Measurements from ENCODE around the gene TFCP2L1.
"Not testable (repeated sequence)": the region's sequence is repeated elsewhere in the genome, so short reads cannot be mapped to it uniquely, and the experiment has no call there.

The TFCP2L1 gene, protein sequence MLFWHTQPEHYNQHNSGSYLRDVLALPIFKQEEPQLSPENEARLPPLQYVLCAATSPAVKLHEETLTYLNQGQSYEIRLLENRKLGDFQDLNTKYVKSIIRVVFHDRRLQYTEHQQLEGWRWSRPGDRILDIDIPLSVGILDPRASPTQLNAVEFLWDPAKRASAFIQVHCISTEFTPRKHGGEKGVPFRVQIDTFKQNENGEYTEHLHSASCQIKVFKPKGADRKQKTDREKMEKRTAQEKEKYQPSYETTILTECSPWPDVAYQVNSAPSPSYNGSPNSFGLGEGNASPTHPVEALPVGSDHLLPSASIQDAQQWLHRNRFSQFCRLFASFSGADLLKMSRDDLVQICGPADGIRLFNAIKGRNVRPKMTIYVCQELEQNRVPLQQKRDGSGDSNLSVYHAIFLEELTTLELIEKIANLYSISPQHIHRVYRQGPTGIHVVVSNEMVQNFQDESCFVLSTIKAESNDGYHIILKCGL

DNA sequence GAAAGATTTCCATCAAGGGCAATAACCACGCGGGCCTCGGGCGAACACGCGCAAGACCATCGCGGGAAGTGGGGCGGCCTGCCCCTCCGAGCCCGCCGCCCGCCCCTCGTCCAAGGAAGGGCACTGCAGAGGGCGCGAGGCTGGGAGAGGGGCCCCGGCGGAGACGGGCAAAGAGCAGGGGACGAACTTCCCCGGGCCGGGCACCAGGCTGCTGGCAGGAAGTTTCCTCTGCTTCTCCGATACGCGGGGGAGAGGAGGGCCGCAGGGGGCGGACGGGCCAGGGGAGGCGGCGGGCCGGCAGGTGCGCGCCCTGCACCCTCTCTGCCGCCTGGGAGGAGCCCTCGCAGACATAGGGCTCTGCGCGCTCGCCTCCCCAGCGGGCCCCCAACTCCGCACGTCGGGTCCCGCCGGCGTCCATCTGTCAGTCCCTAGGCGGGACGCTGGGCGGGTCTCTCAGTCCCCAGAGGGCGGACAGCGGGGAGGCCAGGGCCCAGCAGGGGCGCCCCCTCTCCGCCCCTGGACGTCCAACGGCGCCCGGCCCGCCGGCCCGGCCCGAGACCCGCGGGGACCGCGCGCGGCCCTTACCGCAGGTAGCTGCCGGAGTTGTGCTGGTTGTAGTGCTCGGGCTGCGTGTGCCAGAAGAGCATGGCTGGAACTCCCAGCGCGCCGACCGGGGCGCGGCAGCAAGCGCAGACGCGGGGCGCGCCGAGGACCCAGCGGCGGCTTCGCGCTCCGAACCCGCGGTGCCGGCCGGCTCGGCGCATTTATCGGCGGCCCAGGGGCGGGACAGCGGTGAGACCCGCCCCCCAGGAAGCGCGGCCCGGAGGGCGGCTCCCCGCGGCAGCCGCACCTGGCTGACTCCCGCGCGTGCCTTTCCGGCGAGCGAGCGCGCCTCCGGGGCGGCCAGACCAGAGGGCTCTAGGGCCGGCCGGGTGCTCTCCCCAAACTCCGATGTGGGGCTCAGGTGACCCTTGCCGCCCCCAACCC, at the start of gene TFCP2L1:
Gene TFCP2L1, minus strand, starts transcription at position 740 of the 987 bp plus-strand sequence. Its CDS starts 93 bp downstream, at position 647.
- no peak for DNase-seq (ENCODE audit: low spot score)

DNA sequence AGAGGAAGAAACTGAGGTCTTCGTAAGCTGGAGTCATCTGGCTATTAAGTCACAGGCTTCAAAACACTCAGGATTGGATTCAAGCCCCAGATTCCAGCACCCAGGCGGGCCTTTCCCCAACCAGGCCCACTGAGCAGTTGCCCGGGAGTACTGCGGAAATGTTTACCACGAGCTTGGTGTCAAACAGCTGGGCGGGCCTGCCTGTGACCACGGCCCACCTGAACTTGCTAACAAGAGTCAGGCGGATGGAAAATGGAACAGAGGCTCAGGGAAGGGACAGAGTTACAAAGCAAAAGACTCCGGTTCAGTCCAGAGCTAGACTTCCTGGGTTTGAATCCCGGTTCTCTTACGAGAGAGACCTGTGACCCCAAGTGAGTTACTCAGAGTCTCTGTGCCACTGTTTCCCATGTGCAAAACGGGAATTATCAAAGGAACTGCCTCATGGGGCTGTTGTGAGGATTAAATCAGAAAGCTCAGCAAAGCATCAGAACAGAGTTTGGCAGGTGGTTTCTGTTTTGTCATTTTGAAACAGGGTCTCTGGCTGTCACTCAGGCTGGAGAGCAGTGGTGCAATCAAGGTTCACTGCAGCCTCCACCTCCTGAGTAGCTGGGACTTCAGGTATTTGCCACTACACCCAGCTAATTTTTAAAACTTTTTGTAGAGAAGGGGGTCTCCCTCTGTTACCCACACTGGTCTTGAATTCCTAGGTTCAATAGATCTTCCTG, 49.0 kb upstream of the TFCP2L1 start:
- DNase-seq (ENCODE audit: low spot score): peak; percentile 12

DNA sequence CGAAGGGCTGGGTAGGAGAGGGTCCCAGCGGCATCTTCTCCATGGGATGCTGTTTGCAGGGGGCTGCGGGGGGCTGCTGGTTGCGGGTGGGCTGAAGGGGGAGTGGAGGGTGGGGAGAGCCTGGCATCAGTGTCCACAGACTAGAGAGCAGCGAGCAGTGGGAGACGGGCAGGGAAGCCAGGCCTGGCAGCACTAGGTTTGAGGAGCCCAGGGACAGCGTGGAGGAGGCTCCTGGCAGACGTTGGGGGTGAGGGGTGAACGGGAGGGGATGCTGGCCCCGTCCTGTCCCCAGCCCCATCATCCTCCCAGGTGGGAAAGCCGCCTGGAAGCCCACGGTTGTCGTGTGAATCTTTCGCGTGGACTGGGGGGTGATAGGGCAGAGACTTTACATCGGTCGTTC, 48.2 kb upstream of the TFCP2L1 start:
- no peak for DNase-seq (ENCODE audit: low spot score)

DNA sequence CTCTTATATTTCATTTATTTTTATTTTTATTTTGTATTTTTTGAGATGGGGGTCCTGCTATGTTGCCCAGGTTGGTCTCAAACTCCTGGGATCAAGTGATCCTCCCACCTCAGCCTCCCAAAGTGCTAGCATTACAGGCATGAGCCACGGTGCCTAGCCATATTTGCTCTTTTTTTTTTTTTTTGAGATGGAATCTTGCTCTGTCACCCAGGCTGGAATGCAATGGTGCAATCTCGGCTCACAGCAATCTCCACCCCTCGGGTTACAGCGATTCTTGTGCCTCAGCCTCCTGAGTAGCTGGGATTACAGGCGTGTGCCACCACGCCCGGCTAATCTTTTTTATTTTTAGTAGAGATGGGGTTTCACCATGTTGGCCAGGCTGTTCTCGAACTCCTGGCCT, 46.3 kb upstream of the TFCP2L1 start:
- not testable (repeated sequence) for DNase-seq (ENCODE audit: low spot score)

DNA sequence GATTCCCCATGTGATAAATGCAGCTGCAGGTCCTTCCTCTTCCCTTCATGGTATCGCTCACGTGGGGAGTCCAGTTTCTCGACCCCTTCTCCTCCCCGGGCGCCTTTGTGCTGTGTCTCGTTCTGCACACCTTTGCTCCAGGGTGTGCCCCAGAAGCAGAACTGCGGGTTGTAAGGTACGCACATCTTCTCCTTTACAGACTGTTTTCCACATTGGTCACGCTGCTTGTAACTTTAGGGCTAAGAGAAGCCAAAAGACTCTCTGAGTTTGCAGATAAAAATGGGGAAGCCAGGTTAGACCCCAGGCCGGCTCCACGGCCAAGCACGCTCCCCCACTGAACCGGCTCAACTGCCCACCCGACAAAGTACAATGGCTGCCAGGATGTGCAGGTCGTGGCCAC, 45.9 kb upstream of the TFCP2L1 start:
- DNase-seq (ENCODE audit: low spot score): no peak

DNA sequence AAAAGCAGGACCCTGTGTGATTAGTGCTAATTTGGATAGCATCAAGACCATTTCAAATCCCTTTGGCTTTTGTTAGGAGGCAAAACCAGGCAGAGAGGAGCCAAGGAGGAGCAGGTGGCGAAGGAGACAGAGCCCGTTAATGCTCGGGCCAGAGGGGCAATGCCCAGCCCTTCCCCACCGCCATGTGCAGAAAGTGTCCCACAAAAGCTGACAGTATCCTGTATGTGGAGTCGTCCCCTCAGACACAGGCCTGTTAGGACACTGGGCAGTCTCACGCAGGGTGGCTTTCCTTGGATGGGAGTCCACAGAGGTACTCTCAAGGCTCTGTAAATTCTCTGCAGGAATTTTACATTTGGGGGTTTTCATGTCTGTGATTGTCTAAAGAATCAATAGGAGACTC, 44.8 kb upstream of the TFCP2L1 start:
- no peak for DNase-seq (ENCODE audit: low spot score)

DNA sequence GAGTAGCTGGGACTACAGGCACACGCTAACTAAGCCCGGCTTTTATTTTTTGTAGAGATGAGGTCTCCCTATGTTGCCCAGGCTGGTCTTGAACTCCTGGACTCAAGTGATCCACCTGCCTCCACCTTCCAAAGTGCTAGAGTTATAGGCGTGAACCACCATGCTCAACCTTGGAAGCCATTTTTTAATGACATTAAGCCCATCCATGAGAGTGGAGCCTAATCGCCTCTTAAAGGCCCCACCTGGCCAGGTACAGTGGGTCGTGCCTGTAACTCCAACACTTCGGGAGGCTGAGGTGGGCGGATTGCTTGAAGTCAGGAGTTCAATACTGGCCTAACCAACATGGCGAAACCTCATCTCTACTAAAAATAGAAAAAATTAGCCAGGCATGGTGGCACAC, 41.6 kb upstream of the TFCP2L1 start:
- no peak for DNase-seq (ENCODE audit: low spot score)

DNA sequence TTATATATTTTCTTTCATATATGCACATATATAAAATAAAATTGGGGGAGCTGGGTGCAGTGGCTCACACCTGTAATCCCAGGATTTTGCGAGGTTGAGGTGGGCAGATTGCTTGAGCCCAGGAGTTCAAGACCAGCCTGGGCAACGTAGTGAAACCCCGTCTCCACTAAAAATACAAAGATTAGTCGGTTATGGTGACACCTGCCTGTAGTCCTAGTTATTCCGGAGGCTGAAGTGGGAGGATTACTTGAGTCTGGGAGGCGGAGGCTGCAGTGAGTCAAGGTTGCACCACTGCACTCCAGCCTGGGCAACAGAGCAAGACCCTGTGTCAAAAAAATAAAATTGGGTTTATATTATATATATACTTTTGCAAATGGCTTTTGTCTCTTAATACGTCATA, 39.6 kb upstream of the TFCP2L1 start:
- DNase-seq (ENCODE audit: low spot score): no peak

DNA sequence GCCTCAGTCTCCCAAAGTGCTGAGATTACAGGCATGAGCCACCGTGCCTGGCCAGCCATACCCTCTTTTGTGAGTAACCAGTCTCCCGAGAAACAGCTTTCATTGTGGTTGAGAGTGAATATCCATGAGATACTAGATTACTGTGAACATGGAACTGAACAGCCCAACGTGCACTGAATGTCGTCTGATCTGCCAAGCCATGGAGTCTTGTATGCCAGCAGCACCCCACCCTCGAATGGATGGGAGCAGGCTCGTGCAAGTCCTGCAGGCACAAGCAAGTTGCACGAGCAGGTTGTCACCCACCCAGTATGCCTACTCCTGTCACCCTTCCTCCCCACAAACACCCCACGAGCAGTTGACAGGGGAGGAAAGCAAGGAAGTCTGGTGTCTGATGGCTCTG, 36.5 kb upstream of the TFCP2L1 start:
- DNase-seq (ENCODE audit: low spot score): no peak

DNA sequence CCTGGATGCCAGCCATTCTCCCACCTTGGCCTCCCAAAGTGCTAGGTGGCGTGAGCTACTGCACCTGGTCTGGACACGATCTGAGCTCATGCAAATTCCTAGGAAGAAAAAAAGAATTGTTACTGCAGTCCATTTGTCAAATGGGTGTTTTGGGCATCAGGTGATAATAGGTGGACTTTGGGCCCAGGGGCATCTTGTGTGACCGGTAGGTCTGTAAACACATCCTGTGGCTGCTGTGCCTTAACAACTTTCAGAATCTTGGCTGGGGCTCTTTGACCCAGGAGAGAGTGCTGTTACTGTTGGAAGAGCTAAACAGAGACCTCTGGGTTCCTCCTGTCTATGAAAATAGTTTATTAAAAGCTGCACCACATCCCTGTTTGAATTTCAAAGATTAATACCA, 34.9 kb upstream of the TFCP2L1 start:
- no peak for DNase-seq (ENCODE audit: low spot score)

DNA sequence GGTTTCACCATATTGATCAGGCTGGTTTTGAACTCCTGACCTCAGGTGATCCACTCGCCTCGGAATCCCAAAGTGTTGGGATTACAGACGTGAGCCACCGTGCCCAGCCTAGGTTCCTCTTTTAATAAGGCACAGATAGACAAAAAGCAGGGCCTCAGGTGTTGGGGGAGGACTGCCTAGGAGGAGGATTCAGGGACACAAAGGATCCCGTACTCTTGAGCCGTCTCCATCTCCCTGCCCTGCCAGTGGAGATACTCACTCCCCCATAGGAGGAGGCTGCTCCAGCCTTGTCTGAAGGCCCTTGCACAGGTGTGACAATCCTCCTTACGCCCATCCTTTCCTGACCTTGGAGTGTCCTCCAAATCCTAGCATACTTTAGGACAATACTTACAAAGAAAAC, 32.0 kb upstream of the TFCP2L1 start:
- DNase-seq (ENCODE audit: low spot score): no peak

DNA sequence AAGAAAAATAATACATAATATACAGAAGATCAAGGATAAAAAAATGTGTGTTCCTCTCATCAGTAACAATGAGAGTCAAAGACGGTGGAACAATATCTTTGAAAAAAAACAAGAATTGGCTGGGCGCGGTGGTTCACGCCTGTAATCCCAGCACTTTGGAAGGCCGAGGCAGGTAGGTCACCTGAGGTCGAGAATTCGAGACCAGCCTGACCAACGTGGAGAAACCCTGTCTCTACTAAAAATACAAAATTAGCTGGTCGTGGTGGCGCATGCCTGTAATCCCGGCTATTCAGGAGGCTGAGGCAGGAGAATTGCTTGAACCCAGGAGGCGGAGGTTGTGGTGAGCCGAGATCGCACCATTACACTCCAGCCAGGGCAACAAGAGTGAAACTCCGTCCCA, 28.7 kb upstream of the TFCP2L1 start:
- DNase-seq (ENCODE audit: low spot score): not testable (repeated sequence)

DNA sequence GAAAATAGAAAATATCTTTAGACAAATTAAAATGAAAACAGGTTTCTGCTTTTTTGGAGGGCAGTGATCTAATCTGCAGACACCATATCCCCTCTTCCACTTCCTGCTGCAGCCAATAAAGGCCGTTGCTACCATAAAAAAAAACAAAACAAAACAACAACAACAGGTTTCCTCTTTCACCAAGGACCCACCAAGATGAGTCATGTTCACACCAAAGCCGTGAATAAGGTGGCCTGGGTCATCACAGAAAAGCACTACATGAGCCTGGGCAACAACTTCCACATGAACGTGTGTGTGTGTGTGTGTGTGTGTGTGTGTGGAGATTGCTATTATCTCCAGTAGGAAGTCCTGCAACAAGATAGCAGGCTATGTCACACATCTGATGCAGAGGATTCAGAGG, 24.8 kb upstream of the TFCP2L1 start:
- peak; percentile 32 for DNase-seq (ENCODE audit: low spot score)

DNA sequence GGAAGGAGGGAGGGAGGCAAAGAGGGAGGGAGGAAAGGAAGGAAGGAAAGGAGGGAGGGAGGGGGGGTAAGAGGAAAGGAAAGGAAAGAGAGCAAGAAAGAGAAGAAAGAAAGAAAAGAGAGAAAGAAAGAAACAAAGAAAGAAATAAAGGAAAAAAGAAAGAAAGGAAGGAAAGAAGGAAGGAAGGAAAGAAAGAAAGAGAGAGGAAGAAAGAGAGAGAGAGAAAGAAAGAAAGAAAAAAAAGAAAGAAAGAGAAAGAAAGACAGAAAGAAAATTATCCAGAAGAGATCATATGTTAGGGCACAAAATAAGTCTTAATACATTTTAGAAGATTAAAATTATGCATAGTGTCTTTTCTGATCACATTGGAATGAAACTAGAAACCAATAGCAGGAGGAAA, 24.3 kb upstream of the TFCP2L1 start:
- no peak for DNase-seq (ENCODE audit: low spot score)

DNA sequence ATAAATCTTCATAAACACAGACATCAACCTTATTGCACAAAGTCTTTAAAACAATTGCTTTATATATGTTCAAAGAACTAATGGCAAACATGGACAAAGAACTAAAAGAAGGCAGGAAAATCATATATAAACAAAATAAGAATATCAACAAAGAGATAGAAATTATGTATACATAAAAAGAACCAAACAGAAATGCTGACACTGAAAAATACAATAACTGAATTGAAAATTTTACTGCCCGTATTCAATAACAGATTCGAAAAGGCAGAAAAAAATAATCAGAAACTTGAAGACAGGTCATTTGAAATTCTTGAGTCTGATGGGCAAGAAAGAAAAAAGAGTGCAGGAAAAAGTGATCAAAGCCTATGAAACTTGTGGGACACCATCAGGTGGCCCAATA, 22.0 kb upstream of the TFCP2L1 start:
- no peak for DNase-seq (ENCODE audit: low spot score)

DNA sequence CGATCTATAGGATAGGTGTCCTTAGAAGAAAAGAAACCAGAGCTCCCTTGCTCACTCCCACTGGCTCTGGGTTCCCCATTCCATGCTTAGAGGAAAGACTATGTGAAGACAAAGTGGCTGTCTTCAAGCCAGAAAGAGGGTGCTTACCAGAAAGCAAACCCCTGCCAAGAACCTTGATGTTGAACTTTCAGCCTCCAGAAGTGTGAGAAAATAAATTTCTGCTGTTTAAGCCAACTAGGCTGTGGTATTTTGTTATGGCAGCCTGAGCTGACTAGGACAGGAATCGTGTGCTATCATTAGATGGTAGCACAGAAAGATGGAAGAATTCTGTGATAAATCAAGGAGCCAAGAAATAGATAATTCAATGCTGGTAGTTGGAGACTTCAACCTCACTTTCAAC, 19.9 kb upstream of the TFCP2L1 start:
- DNase-seq (ENCODE audit: low spot score): no peak

DNA sequence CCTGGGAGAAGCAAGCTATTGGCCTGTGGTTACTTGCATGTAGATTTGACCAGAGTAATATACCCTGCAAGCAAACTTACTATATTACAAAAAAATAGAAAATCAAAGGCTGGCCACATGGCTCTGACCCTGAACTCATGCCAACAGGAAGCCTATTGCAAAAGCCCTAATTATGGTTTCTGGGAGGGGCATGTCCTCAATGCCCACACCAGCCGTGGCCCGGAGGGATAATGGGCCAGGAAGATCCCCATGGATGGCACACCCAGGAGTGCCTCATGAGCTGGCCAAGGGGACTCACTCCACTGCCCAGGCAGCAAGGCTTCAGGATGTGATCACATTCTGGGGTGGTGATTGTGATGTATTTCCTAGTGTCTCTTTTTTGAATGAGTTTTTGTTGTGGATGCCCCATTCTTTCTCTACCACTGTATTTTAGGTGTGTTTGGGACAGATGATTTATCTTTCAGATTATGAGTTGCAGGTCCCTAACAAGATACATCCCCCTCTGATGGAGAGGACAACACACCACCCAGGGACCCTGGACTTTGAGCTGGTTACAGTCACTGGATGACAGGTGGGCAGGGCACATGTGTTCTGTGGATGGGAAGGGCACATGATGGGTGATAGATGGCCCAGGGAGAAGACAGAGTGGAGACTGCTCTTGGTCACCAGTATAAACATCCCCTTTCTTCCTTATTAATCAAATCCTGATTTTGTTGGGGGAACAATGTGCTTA, 18.7 kb upstream of the TFCP2L1 start:
- DNase-seq (ENCODE audit: low spot score): no peak

DNA sequence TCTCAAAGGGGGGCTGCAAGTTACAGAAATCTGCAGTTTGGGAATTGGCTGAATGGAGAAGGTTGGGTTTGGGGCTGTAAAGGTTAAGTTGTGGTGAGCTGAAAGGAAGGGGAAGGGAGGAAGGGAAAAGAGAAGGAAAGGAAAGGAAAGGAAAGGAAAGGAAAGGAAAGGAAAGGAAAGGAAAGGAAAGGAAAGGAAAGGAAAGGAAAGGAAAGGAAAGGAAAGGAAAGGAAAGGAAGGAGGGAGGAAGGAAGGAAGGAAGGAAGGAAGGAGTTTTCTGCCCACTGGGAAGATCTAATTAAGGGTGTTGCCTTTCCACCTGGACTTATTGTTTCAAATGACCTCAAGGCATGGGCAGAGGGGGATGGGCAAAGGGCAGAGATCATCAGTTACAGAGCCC, 16.2 kb upstream of the TFCP2L1 start:
- not testable (repeated sequence) for DNase-seq (ENCODE audit: low spot score)

DNA sequence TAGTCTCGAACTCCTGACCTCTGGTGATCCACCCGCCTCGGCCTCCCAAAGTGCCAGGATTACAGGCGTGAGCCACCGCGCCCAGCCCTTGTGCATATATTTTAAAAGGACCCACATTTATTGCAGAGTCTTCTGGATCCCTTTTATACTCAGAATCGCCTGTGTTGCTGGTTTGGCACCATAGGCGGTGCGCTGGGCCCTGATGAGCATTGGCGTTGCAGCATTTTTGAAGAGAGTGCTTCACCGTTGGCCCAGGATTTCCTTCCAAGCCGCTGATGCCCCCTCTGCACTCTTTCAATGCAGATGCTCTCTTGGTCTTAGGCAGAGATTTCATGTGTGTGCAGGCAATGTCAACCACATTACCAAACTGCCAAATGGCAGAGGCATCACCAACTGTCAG, 13.5 kb upstream of the TFCP2L1 start:
- no peak for DNase-seq (ENCODE audit: low spot score)

DNA sequence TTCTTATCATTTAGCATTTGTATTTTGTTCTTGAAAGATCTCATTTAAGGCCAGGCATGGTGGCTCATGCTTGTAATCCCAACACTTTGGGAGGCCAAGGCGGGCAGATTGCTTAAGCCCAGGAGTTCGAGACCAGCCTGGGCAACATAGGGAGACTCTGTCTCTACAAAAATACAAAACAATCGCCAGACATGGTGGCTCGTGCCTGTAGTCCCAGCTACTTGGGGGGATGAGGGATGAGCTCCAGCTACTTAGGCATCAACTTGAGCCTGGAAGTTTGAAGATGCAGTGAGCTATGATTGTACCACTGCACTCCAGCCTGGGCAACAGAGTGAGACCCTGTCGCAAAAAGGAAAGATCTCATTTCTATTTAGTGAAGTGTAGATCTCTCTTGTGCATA, 12.9 kb upstream of the TFCP2L1 start:
- not testable (repeated sequence) for DNase-seq (ENCODE audit: low spot score)

DNA sequence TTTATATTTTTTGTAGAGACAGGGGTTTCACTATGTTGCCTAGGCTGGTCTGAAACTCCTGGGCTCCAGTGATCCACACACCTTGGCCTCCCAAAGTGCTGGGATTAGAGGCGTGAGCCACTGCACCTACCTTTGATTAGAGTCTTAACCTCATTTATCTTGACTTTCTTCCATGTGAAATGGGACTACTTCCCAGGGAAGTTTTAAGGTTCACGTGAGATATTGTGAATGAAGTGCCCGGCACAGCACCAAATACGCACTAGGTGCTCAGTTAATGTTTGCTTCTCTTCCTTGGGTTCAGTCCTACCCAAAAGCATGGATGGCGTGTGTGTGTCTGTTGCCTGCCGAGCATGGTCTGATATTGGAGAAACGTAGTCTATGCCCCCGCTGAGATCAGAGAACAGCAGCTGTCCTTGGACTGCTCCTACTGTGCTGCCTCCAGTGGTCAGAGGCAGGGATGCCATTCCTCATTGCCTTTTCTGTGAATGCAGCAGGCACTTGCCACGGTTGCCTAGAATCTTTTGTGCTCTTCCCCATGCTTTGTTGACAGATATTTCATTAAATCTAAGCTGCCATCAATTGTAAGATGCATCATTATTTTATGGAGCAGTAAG, 12.3 kb upstream of the TFCP2L1 start:
- peak; percentile 39 for DNase-seq (ENCODE audit: low spot score)
